ENCODE data around the gene ZNF786.

DNA sequence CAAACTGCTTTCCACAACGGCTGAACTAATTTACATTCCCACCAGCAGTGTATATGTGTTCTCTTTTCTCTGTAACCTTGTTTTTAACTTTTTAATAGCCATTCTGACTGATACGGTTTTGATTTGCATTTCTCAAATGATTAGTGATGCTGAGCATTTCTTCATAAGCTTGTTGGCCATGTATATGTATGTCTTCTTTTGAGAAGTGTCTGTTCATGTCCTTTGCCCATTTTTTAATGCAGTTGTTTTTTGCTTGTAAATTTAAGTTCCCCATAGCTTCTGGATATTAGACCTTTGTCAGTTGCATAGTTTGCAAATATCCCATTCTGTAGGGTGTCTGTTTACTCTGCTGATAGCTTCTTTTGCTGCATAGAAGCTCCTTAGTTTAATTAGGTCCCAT, 6.1 kb downstream of the ZNF786 start:
- TF ChIP-seq CTCF (IDR thresholded peaks at IDR 0.05) (no peak), POLR2A (IDR thresholded peaks at IDR 0.05) (no peak), POLR2AphosphoS5 (IDR thresholded peaks at IDR 0.05) (no peak)

Data from prostate gland (tissue), 2 donors.